ENCODE data around the gene MAD1L1.

The MAD1L1 gene

DNA sequence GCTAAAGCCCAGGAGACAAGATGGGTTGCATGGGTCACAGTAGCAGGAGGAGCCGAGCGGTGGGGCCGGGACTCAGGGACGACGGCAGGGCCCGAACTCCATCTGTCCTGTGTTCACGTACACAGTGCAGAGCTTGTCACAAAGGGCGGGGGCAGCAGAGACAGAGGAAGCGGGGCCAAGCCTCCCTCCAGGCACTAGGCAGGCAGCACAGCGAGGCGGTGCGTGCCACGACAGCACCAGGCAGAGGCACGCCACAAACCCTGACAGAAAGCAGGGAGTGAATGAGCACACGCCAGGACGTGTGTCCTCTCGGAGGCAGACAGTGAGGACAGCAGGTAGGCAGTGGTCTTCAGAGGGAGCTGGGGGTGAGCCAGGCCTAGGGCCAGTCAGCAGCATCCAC, 177.8 kb downstream of the MAD1L1 start:
- no peak for DNase-seq

DNA sequence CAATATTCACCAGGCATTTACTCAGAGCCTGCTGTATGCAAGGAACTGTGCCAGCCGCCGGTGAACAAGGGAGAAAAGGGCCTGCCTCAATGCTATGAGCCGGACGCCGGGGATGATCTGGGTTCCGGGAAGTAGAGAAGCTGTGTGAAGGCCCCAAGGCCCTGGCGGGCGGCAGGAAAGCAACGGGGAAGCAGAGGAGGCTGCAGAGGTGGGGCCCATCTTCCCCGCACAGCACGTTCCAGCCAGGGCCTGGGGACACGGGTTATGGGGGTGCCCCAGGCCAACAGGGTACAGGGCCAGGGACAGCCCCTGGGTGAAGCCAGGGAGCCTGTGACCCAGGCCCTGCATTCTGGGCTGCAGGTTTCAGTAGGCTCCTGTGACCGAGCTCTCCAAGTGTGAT, 179.3 kb downstream of the MAD1L1 start:
- no peak for DNase-seq

DNA sequence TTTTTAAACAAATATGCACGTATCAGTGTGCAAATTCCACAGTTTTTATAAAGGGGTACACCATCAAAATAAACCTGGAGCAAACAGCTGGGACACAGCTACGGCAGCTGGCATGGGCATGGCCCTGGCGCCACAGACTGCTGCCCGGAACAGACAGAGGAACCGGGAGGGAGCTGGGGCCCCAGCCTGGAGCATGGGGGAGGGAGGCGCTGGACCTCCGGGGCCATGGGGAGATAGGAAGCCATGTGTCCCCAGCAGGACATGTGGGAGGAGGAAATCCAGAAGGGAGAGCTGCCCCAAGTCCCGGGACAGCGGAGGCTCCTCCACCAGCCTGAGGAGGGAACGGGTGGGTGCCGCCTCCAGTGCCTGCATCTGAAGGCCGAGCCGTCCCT, 180.1 kb downstream of the MAD1L1 start:
- no peak for DNase-seq

DNA sequence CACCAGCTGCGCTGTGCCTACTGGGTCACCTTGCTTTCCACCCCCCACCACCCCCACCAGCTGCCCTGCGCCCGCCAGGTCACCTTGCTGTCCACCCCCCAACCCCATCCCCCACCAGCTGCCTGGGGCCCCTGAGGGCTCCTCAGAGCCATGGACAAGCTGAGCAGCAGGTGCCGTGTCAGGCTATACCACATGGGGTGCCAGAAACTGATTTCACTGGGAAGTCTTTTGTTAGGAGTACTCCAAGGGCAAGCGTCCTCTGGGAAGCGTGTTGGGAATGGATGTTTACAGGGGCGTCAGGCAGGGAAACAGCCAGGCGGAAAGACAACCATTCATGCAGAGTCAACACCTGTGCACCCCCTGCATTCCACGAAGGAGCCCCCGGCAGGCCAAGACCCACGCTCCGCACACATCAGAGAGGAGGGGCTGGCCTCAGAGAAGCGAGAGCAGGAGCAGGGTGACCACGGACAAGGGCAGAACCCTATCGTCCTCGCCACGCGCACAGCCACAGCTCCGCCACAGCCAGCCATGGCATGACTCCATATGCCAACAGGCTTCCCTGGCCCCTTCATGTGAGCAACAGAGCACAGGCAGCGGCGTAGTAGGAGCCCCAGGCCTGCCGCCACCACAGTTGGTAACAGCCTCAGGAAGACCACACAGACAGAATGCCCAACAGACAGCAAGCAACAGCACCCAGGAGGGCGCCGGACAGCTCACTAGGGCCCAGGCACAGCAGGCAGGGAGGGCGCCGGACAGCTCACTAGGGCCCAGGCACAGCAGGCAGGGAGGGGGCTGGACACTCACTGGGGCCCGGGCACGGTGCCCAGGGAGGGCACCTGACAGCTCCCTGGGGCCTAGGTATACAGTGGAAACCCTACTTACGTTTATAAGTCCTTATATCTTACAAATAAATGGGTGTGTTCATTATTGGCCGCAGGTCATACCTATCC, 180.8 kb downstream of the MAD1L1 start:
- DNase-seq, result no peak

DNA sequence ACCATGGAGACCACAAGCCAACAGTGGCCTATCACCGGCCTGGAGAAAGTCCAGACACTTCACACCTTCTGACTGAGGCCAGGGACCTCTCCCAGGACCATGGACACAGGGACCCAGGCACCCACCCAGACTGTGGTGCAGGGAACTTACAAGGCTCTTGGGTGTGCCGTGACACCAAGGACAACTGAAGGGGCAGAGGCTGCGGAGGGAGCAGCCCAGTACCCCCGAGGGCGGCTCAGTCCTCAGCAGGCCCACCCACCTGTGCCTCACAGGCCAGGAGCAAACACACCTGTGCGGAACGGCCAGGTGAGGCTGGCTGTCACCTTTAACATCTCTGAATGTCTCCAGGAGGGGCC, 182.3 kb downstream of the MAD1L1 start:
- no peak for DNase-seq

DNA sequence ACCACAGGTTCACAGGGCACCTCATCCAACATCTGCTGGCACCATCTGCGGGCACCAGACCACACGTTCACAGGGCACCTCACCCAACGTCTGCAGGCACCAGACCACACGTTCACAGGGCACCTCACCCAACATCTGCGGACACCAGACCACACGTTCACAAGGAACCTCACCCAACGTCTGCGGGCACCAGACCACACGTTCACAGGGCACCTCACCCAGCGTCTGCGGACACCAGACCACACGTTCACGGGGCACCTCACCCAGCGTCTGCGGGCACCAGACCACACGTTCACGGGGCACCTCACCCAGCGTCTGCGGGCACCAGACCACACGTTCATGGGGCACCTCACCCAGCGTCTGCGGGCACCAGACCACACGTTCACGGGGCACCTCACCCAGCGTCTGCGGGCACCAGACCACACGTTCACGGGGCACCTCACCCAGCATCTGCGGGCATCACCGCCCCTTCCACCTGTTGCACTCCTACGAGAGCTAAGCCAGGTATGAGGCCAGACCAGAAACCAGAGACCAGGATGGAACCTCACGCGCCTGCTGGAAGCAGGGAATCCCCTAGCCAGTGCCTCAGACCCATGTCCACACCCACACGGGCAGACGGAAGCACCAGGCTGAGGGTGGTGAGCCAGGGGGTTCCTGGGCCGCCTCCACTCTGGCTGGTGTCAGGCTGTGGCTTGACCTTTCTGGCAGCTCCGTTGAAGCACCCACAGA, 182.8 kb downstream of the MAD1L1 start:
- DNase-seq, result no peak

DNA sequence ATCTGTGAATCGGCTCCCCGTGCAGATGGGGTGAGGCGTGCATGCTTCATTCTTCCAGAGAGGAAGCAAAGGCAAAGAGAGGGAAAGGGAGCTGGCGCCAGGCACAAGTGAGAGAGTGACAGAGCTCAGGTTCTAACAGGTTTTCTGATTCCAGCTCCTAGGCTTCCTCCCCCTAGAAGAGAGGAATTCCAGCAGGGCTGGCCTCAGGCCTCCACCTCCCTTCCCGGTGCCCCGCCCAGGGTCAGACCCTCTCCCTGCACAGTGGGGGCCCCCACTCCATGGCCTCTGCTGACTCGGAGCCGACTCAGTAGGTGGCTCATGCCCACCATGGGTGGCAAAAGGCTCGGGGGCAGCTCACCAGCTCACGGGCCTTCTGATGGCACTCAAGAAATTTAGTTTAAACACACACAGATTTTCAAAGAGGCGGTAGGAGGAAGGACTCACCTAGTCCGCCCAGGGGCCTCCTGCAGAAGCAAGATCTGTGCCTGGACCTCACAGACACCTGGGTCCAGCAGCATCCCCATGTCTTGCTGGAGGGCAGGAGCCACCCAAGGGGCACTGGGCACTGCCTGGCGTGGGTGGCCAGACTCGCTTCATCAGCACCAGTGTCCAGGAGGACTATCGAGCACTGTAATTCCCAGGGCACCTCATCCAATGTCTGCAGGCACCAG, 183.5 kb downstream of the MAD1L1 start:
- no peak for DNase-seq

DNA sequence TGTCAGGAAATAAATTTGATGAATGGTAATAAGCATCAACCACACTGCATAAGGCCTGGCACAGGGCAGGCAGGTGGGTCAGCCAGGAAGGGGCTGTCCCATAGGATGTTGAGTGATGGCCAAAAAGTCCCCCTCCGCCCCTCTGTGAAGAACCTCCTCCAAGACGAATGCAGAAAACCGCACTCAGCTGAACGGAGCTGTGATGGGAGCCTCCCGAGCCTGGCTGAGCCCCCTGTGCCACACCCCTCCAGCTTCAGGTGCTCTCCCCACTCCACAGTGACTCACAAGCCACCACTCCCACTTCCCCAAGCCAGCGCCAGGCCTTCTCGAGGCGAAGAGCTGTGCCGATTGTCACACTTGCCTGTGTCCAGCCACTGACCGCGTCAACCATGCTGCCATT, 184.2 kb downstream of the MAD1L1 start:
- DNase-seq, result no peak

DNA sequence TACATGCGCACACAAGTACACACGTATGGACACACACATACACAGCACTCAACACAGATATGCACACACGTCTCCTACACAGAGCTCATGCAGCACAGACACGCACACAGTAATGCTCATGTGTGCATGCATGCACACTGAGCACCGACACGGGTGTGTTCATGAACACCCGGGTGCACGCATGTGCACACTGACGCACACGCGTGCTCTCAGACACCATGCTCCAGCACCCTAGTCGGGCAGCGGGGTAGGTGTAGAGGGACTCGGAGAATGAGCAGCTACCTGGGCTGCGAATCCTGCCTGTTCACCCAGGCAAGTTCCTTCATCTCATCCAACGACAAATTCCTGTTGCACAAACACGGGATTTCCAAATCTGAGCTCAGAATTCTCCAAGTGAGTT, 184.7 kb downstream of the MAD1L1 start:
- no peak for DNase-seq

DNA sequence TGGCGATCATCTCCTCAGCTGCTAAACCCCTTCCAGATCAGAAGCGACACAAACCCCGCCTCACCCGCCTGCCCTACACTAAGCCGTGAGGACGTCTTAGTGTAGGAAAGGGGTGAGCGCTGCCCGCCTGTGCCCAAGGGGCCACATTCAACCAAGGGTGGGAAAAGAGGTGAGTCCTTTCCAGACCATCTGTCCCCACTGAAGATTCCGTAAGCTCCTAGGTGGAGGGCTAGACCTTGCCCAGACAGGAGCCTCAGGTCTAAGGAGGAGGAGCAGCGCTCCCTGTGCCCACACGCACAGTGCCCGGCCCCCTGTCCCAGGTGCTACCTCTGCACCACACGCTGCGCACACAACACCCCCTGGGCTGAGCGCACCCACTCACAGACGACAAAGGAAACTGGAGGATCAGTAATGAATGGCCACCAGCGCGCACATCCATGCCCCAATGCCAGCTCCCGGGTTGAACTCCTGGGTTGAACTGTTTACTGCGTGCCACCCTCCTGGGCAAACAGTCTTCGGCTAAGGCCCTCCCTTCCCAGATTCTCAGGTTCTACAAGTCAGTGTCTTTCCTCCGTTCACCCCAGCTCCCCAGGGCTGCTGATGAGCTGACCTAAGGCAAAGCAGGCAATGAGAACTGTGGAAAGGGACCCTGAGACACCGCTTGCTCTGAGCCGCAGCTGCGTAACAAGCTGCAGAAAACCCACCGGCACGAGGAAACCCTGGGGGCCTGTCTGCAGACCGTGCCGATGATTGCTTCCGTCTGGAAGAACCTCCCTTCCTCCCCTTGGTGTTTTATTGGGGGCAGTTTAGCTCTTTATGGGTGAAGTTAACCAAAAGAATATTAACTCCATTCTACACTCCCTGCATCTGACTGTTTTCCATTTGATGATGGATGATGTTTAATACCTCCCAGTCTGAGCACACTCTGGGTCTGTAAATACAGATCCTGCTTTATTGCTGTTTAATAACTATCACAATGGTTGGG, 185.9 kb downstream of the MAD1L1 start:
- no peak for DNase-seq

DNA sequence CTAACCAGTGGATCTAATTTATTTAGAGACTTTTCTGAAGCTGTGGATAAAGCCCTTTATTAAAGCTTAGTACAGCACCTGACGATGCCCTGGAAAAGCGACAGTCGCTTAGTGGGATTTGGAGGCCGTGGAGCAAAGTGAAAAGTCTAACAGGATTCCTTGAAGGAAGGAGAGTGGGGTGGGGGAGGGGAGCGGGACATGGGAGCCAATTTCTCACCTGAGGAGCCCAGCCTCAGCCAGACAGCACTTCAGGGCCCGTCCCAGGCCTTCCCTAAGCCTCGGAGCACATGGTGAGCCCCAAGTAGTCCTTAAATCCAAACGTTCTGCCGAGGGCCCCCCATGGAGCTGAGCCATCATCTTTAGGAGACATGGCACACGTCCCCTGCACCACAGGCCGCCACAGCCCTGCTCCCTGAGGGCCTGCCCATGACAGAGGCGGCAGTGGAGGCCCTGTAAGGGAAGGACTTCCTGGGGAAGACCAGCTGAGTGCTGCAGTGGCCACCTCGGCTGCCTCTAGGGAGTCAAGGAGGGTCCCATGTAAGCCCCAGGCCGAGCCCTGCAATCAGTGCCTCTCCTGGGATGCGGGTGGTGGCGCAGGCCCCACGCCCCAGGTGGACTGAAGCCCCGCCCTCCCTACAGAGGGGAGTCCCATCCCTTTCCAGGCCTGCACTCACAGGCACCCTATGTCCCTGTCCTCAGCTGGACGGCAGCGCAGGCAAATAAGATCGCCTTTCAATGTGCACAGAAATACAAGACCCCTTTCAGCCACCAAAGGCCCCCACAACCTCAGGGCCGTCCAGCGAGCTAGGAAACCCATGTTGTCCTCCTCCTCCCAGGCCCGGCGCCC, 187.0 kb downstream of the MAD1L1 start:
- no peak for DNase-seq

DNA sequence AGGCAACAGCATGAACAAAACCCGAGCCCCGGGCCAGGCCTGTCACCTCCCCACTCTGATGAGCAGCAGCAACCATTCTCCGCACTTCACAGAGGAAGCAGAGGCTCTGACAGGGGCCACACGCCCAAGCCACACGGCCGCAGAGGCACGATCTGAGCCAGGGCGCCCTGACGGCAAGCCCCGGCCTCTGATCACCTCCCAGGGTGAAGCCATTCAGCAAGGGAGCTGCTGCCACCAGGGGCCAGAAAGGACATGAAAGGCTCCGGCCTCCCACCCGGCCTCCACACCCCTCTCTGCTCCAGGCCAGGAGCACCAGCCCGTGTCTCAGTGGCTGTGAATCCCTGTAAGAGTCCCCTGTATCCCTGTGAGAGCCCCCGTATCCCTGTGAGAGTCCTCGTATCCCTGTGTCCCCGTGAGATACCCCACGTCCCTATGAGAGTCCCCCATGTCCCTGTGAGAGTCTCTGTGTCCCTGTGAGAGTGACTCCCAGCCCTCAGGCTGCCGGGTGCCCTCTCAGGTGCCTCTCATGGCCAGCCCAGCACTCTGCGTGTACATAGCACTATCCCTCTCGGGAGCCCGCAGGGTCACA, 187.8 kb downstream of the MAD1L1 start:
- no peak for DNase-seq

DNA sequence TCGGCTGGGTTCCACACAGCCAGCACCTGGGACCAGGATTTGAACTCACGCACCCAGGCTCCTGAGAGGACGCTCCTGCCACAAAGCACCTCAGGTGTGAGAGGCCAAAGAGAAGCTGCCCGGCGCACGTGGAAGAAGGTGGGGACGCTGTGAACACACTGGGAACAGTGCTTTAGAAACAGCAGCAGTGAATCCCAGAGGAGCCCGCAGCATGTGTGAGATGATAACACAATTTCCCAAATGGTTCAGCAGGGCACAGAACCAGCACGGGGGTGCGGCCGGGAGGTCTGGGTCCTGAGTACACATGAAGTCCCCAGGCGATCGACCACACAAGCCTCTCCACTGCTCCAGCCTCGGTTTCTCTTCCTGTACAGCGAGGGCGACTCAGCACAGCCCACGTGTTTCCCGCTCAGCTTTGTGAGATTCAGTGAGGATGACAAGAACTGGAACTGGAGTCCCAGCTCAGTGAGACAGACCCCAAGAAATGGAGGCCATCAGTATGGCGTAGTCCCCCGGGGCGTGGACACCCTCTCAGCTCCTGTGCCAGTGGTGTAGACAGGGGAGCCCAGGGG, 188.3 kb downstream of the MAD1L1 start:
- DNase-seq, result no peak

DNA sequence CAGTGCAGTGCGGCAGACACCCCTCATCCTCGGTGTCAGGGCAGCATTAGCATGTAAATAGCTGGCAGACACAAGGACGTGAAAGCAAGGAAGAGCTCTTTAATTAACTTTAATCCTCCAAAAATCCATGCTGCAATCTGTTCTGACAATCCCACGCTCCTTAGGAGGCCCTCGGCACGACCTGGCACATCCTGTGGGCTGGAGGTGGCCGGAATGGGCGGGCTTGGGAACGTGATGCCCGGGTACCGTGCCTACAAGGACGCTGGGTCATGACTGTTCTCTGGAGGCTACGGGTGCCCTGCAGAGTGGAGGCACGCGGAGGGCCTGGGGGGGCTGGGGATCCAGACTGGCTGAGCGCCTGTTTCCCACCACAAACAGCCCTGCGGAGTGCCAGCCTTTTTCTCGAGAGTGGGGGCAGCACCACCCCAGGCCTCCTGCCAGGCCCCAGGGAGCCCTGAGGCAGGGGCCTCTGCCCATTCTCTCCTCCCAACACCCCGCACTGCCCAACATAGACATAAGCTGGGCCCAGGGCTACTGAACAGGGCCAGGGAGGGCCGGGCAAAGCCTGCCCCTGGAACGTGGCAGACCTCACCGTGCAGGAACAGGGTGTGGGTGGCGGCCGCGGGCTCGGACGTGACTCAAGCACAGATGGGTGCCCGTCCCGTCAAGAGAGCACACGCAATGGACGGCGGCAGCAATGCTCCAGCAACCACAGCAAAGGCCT, 189.3 kb downstream of the MAD1L1 start:
- DNase-seq, result no peak

DNA sequence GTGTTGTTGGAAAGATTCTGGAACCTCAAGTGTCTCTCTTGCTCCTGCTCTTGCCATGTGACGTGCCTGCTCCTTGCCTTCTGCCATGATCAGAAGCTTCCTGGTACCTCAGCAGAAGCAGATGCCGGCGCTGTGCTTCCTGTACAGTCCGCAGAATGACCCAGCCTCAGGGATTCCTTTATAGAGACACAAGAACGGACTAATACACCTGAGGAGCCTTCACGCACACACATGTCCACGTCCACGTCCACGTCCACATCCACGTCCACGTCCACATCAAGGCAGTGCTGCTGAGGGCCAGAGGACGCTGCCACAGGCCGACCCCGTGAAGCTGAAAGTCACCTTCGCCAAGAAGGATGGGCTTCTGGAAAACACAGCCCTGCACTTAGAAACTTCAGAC, 190.1 kb downstream of the MAD1L1 start:
- no peak for DNase-seq

DNA sequence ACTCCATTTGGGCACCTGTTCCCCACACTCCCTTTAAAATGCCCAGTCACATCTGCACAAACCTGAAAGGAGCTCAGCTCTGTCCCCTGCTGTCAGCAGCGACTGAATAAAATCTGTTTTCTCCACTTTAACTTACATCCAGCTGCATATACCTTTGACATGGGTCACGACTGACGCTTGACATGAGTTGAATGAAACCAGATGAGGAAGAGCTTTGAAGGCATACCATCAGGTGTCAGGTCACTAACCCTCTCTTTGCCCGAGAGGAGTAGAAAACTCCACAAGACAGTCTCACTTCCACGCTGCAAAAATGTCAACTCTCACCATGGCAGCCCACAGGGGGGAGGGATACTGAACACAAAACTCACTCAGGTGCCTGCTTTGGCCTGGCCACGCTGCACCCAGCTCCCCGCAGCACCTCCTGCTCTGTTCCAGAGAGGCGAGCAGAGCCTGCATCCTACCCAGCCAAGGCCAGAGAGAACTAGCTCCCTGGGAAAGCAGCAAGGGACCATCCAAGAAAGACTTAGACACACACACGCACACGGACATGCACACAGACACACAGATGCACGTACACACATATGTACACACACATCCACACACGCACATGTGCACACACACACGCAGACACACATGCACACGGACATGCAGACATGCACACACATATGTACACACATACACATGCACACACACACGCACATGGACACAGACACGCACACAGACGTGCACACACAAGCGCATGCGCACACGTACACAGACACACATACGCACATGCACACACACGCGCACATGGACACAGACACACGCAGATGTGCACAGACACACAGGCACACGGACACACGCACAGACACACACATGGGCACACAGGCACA, 191.0 kb downstream of the MAD1L1 start:
- no peak for DNase-seq

DNA sequence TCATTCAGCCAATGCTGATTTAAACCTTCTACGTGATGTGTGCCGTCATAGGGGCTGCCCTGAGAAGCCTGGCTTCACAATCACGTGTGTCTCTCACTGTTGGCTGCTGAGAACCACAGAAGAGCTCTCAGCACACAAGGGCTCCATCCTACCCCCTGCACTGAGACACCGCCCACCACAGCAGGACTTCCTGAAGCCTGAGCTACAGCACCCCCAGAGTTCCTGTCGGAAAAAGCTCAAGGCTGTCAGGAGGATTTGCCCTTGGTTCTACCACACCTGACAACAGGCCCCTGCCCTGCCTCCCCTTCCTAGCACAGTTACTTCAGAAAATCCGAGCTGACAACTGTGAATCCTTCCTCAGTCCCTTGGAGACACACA, 191.9 kb downstream of the MAD1L1 start:
- no peak for DNase-seq

DNA sequence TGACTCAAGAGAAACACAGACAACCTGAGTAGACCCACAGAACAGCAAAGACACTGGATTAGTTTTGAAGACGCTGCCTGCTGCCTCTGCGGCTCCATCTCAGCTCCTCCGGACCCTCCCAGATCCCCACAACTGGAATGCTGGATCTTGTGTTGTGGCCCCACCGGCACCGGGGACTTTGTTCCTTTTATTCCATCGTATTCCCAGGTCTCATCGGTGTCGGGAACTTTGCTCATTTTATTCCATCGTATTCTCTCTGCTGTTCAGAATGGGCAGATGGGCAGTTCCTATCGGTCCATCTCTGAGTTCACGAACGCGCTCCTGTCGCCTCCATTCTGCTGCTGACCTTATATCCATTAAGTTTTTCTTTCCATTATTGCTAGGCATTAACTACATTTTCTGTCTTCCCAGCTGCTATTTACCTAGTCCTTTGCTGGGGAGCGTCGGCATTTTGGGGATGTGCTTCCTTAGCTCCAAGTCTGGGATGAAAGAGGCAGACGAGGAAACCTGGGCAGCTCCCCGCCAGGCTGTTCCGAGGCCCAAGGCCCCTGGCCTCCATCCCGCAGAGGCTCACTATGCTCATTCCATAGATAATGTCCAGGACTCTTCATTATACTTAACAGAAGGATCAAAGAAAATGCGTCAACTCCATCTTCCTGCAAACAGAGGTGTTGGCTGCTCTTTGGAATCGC, 192.4 kb downstream of the MAD1L1 start:
- no peak for DNase-seq
